Measurements from ENCODE around the gene KRT32.
A peak's percentile ranks its signal among the peaks of the same experiment; 100 is the strongest.

KRT32 gene

DNA sequence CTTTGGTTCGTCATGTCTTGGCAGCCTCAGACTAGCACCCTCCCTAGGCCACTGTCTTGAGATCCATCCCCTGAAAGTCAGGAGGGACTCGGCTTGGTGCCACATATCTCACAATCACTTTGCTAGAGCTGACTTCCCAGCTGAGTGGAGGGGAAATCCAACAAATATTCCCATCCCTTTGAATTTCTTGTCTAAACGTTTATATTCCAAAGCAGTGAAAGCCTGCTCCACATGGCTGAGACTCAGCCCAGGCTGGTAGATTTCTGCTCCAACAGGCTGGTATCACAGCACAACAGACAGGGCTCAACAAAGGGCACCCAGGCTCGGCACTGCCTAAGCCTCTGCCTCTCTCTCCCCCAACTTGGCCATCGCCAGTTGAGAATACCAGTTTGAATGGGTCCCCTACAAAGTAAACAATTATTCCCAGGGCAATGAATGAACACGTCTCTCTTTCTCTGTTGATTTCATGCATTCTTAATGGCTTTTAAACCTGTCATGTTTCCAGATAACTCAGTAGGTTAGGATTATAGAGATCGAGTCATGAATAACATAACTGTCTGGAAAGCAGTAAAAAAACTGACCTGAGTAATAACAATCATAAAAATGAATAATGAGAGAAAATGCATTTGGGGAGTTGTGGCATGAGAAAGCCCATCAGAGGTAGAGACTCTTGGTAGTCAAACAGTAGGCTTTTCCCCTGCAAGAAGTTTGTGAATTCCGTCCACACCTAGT lies 37.2 kb upstream of the KRT32 start:
- DNase-seq (ENCODE audit: extremely low spot score), result no peak
- no peak for TF ChIP-seq CTCF (IDR thresholded peaks at IDR 0.05; ENCODE audit: control extremely low read depth, extremely low read depth, low read depth, missing control alignments)
- ChIA-PET CTCF (no interaction called here), POLR2A (no interaction called here)

DNA sequence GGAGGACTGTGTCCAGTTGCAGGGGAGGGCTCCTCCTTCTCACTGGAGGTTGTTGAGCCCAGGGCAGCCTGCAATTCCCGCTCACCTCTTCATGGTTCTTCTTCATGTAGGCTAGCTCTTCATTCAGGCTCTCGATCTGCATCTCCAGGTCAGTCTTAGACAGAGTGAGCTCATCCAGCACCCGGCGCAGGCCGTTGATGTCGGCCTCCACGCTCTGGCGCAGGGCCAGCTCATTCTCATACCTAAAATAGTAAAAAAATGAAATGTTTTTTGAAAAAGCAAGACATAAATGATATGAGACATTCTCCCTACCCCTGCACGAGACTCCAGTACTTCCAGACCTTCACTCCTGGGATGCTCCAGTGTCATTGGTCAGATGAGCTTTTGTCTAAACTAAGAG lies 36.0 kb upstream of the KRT32 start:
- no peak for TF ChIP-seq CTCF (IDR thresholded peaks at IDR 0.05; ENCODE audit: control extremely low read depth, extremely low read depth, low read depth, missing control alignments)
- DNase-seq (ENCODE audit: extremely low spot score), result no peak
- CTCF ChIA-PET, result no interaction called here
- POLR2A ChIA-PET, result no interaction called here

GRCh38 chr17:41500131-41500911 lies 33.1 kb upstream of the KRT32 start:
- TF ChIP-seq CTCF (IDR thresholded peaks at IDR 0.05; ENCODE audit: control extremely low read depth, extremely low read depth, low read depth, missing control alignments), result no peak
- POLR2A ChIA-PET, result no interaction called here
- CTCF ChIA-PET, result no interaction called here
- DNase-seq (ENCODE audit: extremely low spot score), result no peak

DNA sequence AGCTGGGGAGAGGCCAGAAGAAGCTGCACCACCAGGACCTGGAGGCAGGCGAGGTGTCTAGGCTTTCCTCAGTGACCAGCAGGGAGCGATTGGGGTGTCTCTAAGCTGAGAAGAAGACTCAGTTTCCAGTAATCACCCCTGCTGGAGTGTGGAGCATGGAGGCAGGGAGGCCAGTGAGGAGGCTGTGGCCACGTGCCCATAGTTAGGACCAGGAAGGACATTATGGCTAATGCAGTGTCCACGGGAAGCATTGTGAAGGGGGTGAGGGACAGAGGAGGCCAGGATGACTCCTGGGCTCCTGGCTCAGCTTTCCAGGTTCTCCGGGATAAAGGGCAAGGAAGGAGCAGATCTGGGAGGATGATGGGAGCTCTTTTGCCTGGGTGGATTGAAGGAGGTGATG lies 32.5 kb upstream of the KRT32 start:
- CTCF ChIA-PET, result no interaction called here
- POLR2A ChIA-PET, result no interaction called here
- TF ChIP-seq CTCF (IDR thresholded peaks at IDR 0.05; ENCODE audit: control extremely low read depth, extremely low read depth, low read depth, missing control alignments), result no peak
- DNase-seq (ENCODE audit: extremely low spot score), result no peak

- no peak for DNase-seq (ENCODE audit: extremely low spot score)
- no peak for TF ChIP-seq CTCF (IDR thresholded peaks at IDR 0.05; ENCODE audit: control extremely low read depth, extremely low read depth, low read depth, missing control alignments)
- ChIA-PET CTCF (interaction anchor here (1.5 kb wide), 1 partner anchor 11 kb away, joined by 5 read pairs; no protein-coding TSS in a partner anchor), POLR2A (no interaction called here)
Measured at GRCh38 chr17:41498276-41498675, 31.1 kb upstream of the KRT32 start.

GRCh38 chr17:41496803-41497484 lies 29.8 kb upstream of the KRT32 start:
- CTCF ChIA-PET, result interaction anchor here (1.5 kb wide), 1 partner anchor 10 kb away, joined by 5 read pairs; no protein-coding TSS in a partner anchor
- no peak for TF ChIP-seq CTCF (IDR thresholded peaks at IDR 0.05; ENCODE audit: control extremely low read depth, extremely low read depth, low read depth, missing control alignments)
- DNase-seq (ENCODE audit: extremely low spot score), result peak; percentile 67
- POLR2A ChIA-PET, result no interaction called here

Data from GM10248 (cell line).